Uterus (tissue), 2 donors: ENCODE measurements around the gene ACOXL.

Source experiments
- POLR2A ChIP-seq, 2 donors: fragments of 450-650 bp; IDR thresholded peaks; one replicate each; pipeline ENCODE4 v1.6.1; 2016; ENCODE audit warnings: antibody characterized with exemption in 2 of 2, mild to moderate bottlenecking in 1 of 2, moderate library complexity in 1 of 2
- TF ChIP-seq, protein P1 (sequence below), 4 experiments: fragments of 200-600 bp in 2 of 4; fragments of 450-650 bp in 2 of 4; sonication (generic) in 2 of 4; IDR thresholded peaks; one replicate each; pipeline ENCODE4 v1.5.1; 2016 to 2019; ENCODE audit warnings: antibody characterized with exemption in 4 of 4, mild to moderate bottlenecking in 2 of 4, moderate library complexity in 1 of 4

DNA sequence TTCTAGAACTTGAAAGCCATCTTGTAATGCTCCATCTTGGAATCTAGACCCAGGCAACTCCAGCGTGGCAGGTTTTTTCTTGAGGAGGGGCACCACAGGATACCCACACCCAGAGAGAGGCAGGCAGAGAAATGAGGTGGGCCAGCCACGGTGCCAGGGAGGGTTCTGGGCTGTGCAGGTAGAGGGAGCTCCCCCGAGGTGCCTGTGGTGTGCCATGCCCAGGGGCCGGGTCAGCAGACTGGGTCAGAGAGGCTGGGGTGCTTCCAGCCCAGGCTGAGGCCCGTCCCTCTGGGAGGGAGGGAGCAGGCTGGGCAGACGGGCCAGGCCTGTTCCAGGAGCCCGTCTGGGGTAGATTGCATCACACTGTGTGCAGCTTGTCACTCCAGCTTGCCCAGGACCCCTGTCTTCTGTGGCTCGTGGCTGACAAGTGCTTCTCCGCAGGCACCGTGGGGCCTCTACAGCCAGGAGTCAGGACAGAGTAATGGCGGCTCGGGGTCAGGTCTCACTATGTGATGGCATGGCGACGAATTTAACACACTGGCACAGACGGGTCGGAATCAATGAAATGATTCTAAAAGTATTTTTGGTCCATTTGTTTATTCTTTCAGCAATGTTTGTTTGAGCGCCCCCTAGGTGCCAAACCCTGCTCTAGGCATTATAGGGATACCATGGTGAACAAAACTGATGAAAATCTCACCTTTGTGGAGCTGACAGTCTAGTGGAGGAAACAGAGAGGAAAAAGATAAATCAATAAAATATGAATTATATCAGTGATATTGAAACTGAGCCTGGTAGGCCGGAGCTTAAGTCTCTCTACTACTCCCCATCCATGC is 144.0 kb downstream of the ACOXL start:
- TF ChIP-seq POLR2A (IDR thresholded peaks at IDR 0.05), result no peak
- TF ChIP-seq, protein P1, sequence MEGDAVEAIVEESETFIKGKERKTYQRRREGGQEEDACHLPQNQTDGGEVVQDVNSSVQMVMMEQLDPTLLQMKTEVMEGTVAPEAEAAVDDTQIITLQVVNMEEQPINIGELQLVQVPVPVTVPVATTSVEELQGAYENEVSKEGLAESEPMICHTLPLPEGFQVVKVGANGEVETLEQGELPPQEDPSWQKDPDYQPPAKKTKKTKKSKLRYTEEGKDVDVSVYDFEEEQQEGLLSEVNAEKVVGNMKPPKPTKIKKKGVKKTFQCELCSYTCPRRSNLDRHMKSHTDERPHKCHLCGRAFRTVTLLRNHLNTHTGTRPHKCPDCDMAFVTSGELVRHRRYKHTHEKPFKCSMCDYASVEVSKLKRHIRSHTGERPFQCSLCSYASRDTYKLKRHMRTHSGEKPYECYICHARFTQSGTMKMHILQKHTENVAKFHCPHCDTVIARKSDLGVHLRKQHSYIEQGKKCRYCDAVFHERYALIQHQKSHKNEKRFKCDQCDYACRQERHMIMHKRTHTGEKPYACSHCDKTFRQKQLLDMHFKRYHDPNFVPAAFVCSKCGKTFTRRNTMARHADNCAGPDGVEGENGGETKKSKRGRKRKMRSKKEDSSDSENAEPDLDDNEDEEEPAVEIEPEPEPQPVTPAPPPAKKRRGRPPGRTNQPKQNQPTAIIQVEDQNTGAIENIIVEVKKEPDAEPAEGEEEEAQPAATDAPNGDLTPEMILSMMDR (IDR thresholded peaks at IDR 0.05), result no peak
